GM21367 (cell line): ENCODE results near the gene GSTCD.

Experiments
- ATAC-seq: cut with Tn5 transposase; IDR thresholded peaks from one replicate; pipeline ENCODE4 v1.9.1; 2021; ENCODE audit not compliant: unreplicated experiment

GSTCD gene

DNA sequence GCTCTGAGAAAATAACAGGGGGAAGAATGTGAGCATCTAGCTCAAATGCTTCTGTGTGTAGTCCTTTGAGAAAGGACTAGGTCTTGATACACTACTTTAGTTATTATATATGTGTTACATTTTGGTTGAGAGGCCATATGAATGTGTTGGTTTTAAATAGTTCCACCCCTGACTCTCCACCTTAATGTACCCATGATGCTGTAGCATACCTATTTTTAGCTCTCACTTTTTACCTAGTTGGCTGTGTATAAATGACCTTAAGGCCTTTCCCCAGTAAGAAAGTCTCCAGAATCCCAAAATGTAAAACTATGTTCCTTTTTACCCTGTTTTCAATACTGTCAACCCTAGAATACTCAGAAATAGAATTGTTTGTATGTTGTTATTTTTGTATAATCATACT is 166.6 kb downstream of the GSTCD start:
- ATAC-seq = no peak

DNA sequence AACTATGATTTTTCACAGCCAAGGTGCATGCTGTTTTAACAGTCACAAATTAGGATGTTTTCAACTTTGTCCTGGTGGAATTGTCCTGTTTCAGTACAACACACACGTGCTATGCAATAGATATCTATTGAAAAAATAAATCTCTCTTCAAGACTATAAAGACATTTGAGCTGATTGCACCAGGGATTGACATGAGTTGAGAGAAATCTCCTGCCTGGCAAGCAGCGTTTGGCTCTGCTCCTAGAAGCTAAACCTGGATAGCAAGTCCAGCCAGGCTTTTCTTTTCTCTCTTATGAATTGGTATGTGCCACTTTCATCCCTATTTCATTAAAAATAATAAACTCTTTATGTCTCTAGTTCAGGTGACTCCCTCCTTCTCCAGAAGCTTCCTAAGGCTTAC is 170.1 kb downstream of the GSTCD start:
- ATAC-seq = no peak

DNA sequence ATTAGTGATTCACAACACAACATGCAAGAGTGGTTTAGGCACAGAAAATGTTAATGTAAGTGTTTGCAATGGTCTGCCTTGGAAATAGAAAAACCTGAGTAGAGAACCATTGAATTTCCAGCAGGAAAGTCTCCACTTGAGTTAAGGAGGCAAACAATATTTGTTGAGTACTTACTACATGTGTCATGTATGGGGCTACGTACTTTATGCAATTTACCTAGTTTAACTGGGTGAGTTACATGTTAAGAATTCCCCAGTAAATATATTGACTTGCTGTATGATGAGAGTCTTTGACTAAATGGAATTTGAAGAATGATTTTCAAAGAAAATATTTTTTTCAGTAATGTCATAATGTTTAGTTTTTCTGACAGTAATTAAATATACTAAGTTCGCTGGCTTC is 178.9 kb downstream of the GSTCD start:
- ATAC-seq = no peak

DNA sequence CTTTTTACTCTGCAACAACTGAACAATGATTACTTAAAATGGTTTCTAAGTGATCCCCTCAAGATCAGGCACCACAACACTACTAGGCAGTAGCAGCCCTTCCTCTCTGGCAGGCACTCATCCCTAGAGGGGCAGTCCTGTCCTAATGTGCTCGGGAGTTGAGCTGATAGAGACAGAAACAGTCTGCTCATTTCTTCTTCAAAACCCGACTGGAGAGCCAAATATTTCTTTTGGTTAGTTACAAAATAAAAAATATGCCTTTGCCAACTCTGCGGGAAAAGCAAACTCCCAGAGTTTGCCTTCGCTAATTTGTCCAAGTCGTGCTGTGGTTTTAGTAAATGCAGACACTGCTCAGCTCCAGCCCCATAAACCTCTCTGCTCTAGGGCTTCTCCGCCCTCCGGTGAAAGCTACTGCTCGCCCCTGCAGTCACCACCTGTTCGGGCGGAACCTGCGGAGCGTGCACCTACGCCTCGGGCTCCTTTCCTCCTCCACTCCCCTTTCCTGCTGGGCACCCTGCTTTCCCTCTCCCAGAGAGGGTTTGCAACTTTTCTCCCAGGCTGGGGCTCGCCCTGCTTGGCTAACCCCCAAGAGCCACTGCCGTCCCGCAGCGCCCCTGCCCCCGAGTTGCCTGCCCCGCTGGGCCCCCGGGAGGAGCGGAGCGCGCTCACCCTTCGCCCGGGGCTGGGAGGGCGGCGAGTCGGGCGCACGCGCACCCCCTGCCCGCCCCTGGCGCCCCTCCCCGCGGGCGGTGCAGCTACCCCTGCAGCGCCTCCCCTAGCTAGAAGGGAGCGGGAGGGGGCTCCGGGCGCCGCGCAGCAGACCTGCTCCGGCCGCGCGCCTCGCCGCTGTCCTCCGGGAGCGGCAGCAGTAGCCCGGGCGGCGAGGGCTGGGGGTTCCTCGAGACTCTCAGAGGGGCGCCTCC is 186.3 kb downstream of the GSTCD start, which contains the start of gene NPNT:
TSS of gene NPNT (plus strand) at position 812 of the 923 bp plus-strand sequence. CDS start 182 bp downstream, outside the sequence.
- ATAC-seq = peak; percentile 37

DNA sequence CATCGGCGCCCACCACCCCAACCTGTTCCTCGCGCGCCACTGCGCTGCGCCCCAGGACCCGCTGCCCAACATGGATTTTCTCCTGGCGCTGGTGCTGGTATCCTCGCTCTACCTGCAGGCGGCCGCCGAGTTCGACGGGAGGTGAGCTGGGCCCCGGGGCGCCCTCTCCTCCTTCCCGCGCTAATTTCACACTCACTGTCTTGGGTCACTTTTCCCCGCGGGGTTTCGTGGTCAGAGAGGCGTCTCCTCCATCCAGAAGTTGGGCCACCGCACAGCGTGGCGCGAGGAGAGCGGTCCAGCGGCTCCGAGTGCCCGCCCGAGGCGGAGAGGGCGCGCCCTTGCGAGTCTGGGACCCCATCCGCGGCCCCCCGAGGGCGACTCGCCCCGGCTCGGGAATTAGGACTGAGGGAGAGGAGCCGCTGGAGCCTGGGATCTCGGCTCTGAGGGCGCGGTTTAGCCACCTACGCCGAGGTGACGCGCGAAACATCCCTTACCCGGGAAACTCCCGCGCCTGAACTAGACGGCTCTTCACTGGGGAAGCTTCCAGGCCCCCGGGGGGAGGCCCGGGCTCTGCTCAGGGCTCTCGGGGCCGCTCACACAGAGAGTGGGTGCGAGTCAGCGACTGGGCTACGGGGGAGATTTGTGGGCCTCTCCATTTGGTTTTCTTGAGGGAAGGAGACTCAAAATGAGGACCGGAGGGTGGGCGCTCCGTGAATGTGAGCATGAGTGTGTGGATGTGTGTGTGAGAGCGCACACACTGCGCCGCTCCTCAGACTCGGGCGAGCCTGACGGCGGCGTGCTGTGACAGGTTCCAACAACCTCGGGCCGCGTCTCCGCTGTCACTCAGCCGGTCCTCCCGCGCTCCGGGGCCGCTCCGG is 187.2 kb downstream of the GSTCD start:
- ATAC-seq = peak; percentile 40

GRCh38 chr4:105896461-105896942 is 187.9 kb downstream of the GSTCD start:
- no peak for ATAC-seq
